Activated CD8-positive, alpha-beta T cell treated with anti-CD3 and anti-CD28 coated beads for 36 hours (primary cell): Measurements from ENCODE around the gene CDCA5. TPM values are rescaled to one million over a fixed set of nuclear protein-coding genes. Genes with fewer than 3 reads are reported as not detected.
A peak's percentile ranks its signal among the peaks of the same experiment; 100 is the strongest.

Experiments
- ATAC-seq: fragments of 200-7000 bp; cut with Tn5 transposase; one replicate; pipeline ENCODE4 v1.10.0; 2021; ENCODE audit warnings: mild to moderate bottlenecking, moderate library complexity
- CTCF ChIA-PET: fragments of 350-600 bp; sonication (Branson Sonifier 250); formaldehyde crosslinking; loops from one replicate; lab custom pipeline; 2021; ENCODE audit warnings: antibody characterized with exemption; lab: Charles Lee
- POLR2A ChIA-PET: fragments of 350-600 bp; sonication (Branson Sonifier 250); formaldehyde crosslinking; loops from one replicate; lab custom pipeline; 2021; ENCODE audit warnings: antibody characterized with exemption; lab: Charles Lee
- DNase-seq: peaks from one replicate; pipeline ENCODE4 v3.0.0-alpha.2; 2020
- H3K27ac Mint-ChIP-seq: one replicate; pipeline ENCODE4 v1.8.0; 2021; ENCODE audit warnings: mild to moderate bottlenecking, mixed read lengths
- H3K27me3 Mint-ChIP-seq: one replicate; pipeline ENCODE4 v1.8.0; 2021; ENCODE audit warnings: mixed read lengths
- H3K36me3 Mint-ChIP-seq: one replicate; pipeline ENCODE4 v1.8.0; 2021; ENCODE audit warnings: low read depth, mixed read lengths
- H3K4me1 Mint-ChIP-seq: one replicate; pipeline ENCODE4 v1.8.0; 2021; ENCODE audit warnings: low read depth, mixed read lengths
- H3K4me3 Mint-ChIP-seq: one replicate; pipeline ENCODE4 v1.8.0; 2021; ENCODE audit warnings: mild to moderate bottlenecking, moderate library complexity, mixed read lengths
- H3K9me3 Mint-ChIP-seq: one replicate; pipeline ENCODE4 v1.8.0; 2021; ENCODE audit warnings: mixed read lengths
- CTCF ChIP-seq: fragments of 200-600 bp; IDR thresholded peaks from one replicate; pipeline ENCODE4 v1.8.0; 2022; ENCODE audit warnings: antibody characterized with exemption, mild to moderate bottlenecking
- intact Hi-C: fragments of 100-400 bp; cut with micrococcal nuclease; formaldehyde crosslinking; loops from one replicate; pipeline ENCODE4 v1.10.0; 2022
- total RNA-seq, 2 experiments: library from RNA; stranded (reverse); gene quantifications; one replicate each; pipeline ENCODE4 v1.2.3, GENCODE V29; 2021

The CDCA5 gene
- total RNA-seq, 2 experiments from 2014 or later: 112 TPM

- H3K27me3 Mint-ChIP-seq: no peaks in the 10 kb centered on the region
- ChIA-PET CTCF (no interaction called here), POLR2A (no interaction called here)
- H3K9me3 Mint-ChIP-seq: no peaks in the 10 kb centered on the region
- TF ChIP-seq CTCF: no peak
- intact Hi-C loops: no loop called here
- ATAC-seq (no peak), DNase-seq (peak; percentile 21)
- H3K27ac Mint-ChIP-seq: no peak overlapping the region
- no peak overlapping the region for H3K4me3 Mint-ChIP-seq
- peaks cover 5% of the 10 kb centered on the region for H3K4me1 Mint-ChIP-seq
- H3K36me3 Mint-ChIP-seq: no peaks in the 10 kb centered on the region
Measured at GRCh38 chr11:65060913-65061408, 22.9 kb downstream of the CDCA5 start.

GRCh38 chr11:65059959-65060824 is 23.6 kb downstream of the CDCA5 start:
- intact Hi-C loops: no loop called here
- POLR2A ChIA-PET: no interaction called here
- CTCF ChIA-PET: no interaction called here
- peaks cover 5% of the 10 kb centered on the region for H3K4me1 Mint-ChIP-seq
- H3K4me3 Mint-ChIP-seq: no peak overlapping the region
- DNase-seq: no peak
- no peak for ATAC-seq
- no peaks in the 10 kb centered on the region for H3K9me3 Mint-ChIP-seq
- H3K36me3 Mint-ChIP-seq: no peaks in the 10 kb centered on the region
- no peak for TF ChIP-seq CTCF
- H3K27me3 Mint-ChIP-seq: no peaks in the 10 kb centered on the region
- H3K27ac Mint-ChIP-seq: no peak overlapping the region

GRCh38 chr11:65059523-65059922 is 24.3 kb downstream of the CDCA5 start:
- Mint-ChIP-seq H3K27ac (no peak overlapping the region), H3K4me3 (no peak overlapping the region), H3K9me3 (no peaks in the 10 kb centered on the region), H3K27me3 (no peaks in the 10 kb centered on the region), H3K36me3 (no peaks in the 10 kb centered on the region), H3K4me1 (peaks cover 6% of the 10 kb centered on the region)
- ChIA-PET CTCF (interaction anchor here (1.1 kb wide), 1 partner anchor 212 kb away, joined by 3 read pairs; no protein-coding TSS in a partner anchor), POLR2A (interaction anchor here (0.5 to 0.8 kb wide), 2 partner anchors 10 to 17 kb away, joined by 3 to 4 read pairs; no protein-coding TSS in a partner anchor)
- intact Hi-C loops: no loop called here
- no peak for TF ChIP-seq CTCF
- DNase-seq (no peak), ATAC-seq (no peak)

- ATAC-seq (no peak), DNase-seq (no peak)
- Mint-ChIP-seq H3K36me3 (no peaks in the 10 kb centered on the region), H3K27ac (no peak within 1 kb of the TSS), H3K4me1 (peaks cover 16% of the 10 kb centered on the region), H3K4me3 (no peak within 1 kb of the TSS), H3K9me3 (no peaks in the 10 kb centered on the region), H3K27me3 (no peaks in the 10 kb centered on the region)
- ChIA-PET POLR2A (no interaction called here), CTCF (interaction anchor here (1.1 to 1.2 kb wide), 2 partner anchors 17 to 211 kb away, joined by 3 read pairs; partner anchors contain the start of gene SAC3D1)
- intact Hi-C loops: no loop called here
- TF ChIP-seq CTCF: no peak
Measured at GRCh38 chr11:65058419-65059054, 25.3 kb downstream of the CDCA5 start, which contains the start of gene NAALADL1. Gene NAALADL1 (minus strand): TSS chr11:65058553. CDS start chr11:65058521, 32 bp downstream.
